Measurements from ENCODE around the gene TMED4. TPM values are rescaled to one million over a fixed set of nuclear protein-coding genes. Genes with fewer than 3 reads are reported as not detected.
"Not testable (repeated sequence)": the region's sequence is repeated elsewhere in the genome, so short reads cannot be mapped to it uniquely, and the experiment has no call there.

TMED4 gene
- total and polyA plus RNA-seq, 2 experiments from 2014 or later: 43.5 to 98.5 TPM

- TF ChIP-seq ZNF462 (CRISPR knock-in tag; IDR thresholded peaks at IDR 0.05): no peak
- no peak for TF ChIP-seq EZH2phosphoT487 (IDR thresholded peaks at IDR 0.05; ENCODE audit: unreplicated experiment)
- TF ChIP-seq NANOG (IDR thresholded peaks at IDR 0.05; ENCODE audit: borderline replicate concordance): no peak
- TF ChIP-seq POLR2AphosphoS5 (IDR thresholded peaks at IDR 0.05; ENCODE audit: low read depth): no peak
- TF ChIP-seq CREB1 (CRISPR knock-in tag; IDR thresholded peaks at IDR 0.05; ENCODE audit: low read depth): no peak
- TF ChIP-seq REST (IDR thresholded peaks at IDR 0.05; ENCODE audit: unreplicated experiment): no peak
- TF ChIP-seq JUNB (IDR thresholded peaks at IDR 0.05; ENCODE audit: unreplicated experiment): no peak
- TF ChIP-seq ZNF331 (CRISPR knock-in tag; IDR thresholded peaks at IDR 0.05; ENCODE audit: low read depth): no peak
- TF ChIP-seq EZH2 (IDR thresholded peaks at IDR 0.05; ENCODE audit: low read depth, unreplicated experiment): no peak
Observed at GRCh38 chr7:44555350-44555749, 26.7 kb downstream of the TMED4 start (continued).

GRCh38 chr7:44552473-44553005 lies 29.5 kb downstream of the TMED4 start:
- not testable (repeated sequence) for H3K27me3 Mint-ChIP-seq (ENCODE audit: insufficient read depth, low read depth, poor library complexity); DNase-seq (ENCODE audit: low spot score); H3K27ac ChIP-seq (ENCODE audit: low read depth); H3K27ac Mint-ChIP-seq; H3K36me3 Mint-ChIP-seq (ENCODE audit: low read depth); H3K9me3 Mint-ChIP-seq; H3K9me2 ChIP-seq (ENCODE audit: insufficient read depth); H3K79me2 ChIP-seq (replicated peaks; ENCODE audit: insufficient read depth); H4K20me1 ChIP-seq (replicated peaks; ENCODE audit: insufficient read depth); ATAC-seq; H3K27me3 ChIP-seq (ENCODE audit: insufficient read depth); H3K4me1 Mint-ChIP-seq; H3K4me1 ChIP-seq (ENCODE audit: insufficient read depth); H3K4me2 ChIP-seq; H3K36me3 ChIP-seq (ENCODE audit: insufficient read depth); H3K4me3 ChIP-seq; H3K4me3 Mint-ChIP-seq; H2AFZ ChIP-seq; H3F3A ChIP-seq (replicated peaks; ENCODE audit: low read depth)
